IPS DF 6.9 (cell line): ENCODE measurements around the gene BEST3.

Experiments
- DNase-seq: peaks from one replicate; pipeline ENCODE4 v3.0.0-alpha.2; 2013; ENCODE audit warnings: low read depth, low spot score
- H3K27ac ChIP-seq: one replicate; pipeline ENCODE4 v1.5.1; 2013; ENCODE audit warnings: low read length, control low read depth
- H3K27me3 ChIP-seq: 2 replicates; pipeline ENCODE4 v1.6.1; 2013; ENCODE audit warnings: mild to moderate bottlenecking, low read length; ENCODE audit not compliant: control insufficient read depth, insufficient read depth
- H3K36me3 ChIP-seq: 2 replicates; pipeline ENCODE4 v1.6.1; 2013; ENCODE audit warnings: low read length; ENCODE audit not compliant: control insufficient read depth, insufficient read depth
- H3K4me1 ChIP-seq: 2 replicates; pipeline ENCODE4 v1.6.1; 2013; ENCODE audit warnings: low read length; ENCODE audit not compliant: control insufficient read depth, insufficient read depth
- H3K4me3 ChIP-seq: 2 replicates; pipeline ENCODE4 v1.5.1; 2013; ENCODE audit warnings: mild to moderate bottlenecking, low read length
- H3K9me3 ChIP-seq: 2 replicates; pipeline ENCODE4 v1.6.1; 2013; ENCODE audit warnings: low read length, inconsistent platforms; ENCODE audit not compliant: control insufficient read depth, insufficient read depth
- WGBS: extraction: QIAGEN DNeasy Blood & Tissue Kit; methylation state at CpG from one replicate; pipeline ENCODE4 v1.1.7; 2013; ENCODE audit warnings: mixed read lengths, missing lambda C conversion rate; ENCODE audit not compliant: insufficient read length, insufficient coverage; 5-methylcytosine and 5-hydroxymethylcytosine counted together

The BEST3 gene

DNA sequence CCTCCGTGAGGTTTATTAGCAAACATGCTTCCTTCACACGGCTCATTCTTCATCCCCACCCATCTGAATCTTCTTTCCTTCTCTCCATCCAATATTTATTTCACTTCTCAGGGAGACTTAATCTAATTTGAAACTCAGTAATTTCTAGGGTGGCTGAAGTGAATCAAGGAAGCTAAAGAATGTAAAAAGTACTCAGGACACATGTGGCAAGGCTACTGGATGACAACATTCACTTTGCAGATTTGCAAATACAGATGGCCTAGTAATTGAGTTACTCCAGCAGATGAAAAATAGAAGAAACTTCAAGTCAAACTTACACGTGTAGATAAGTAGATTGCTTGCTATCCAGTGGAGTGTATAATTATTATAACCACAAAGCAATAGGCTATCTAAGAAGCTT is 15.4 kb upstream of the BEST3 start:
- no peak for DNase-seq
- Histone ChIP-seq H3K27ac (no peak overlapping the region), H3K4me3 (no peak overlapping the region), H3K9me3 (no peaks in the 10 kb centered on the region), H3K4me1 (no peaks in the 10 kb centered on the region), H3K27me3 (no peaks in the 10 kb centered on the region), H3K36me3 (no peaks in the 10 kb centered on the region)
- 100% methylated on average over 1 of the region's 3 CpGs for WGBS

DNA sequence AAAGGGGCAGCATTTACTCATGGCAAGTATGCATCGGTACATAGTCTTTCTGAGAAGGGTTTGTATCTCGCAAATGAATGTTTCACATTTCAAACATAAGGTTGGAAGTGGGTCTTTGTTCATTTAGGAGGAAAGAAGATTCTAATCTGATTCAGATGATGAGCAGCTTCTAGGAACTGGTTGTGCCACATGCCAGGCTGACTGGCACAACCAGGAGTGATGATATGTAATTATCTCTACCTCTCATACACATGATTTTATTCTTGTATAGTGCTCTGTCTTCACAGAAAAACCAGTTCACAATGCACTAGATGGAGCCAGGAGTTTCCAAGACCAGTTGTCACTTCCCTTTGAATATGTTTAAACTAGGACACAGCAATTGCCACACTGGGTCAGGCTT is 13.7 kb upstream of the BEST3 start:
- no peak for DNase-seq
- Histone ChIP-seq H3K27ac (no peak overlapping the region), H3K4me3 (no peak overlapping the region), H3K27me3 (no peaks in the 10 kb centered on the region), H3K36me3 (no peaks in the 10 kb centered on the region), H3K4me1 (no peaks in the 10 kb centered on the region), H3K9me3 (no peaks in the 10 kb centered on the region)
- no CpG with 5 or more reads among the region's 2 CpGs for WGBS

DNA sequence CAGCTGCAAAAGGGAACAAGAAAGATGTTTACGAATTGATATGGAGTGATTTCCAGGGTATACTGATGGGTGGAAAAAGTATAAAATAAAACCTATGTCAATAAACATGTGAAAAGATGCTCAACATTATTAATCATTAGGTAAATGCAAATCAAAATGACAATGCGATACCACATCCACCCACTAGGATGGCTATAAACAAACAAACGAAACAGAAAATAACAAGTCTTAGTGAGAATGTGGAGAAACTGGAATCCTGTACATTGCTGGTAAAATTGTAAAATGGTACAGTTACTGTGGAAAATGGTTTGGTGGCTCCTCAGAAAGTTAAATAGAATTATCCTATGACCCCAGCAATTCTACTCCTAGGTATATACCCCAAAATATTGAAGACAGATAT is 9.5 kb upstream of the BEST3 start:
- Histone ChIP-seq H3K27ac (no peak overlapping the region), H3K4me1 (no peaks in the 10 kb centered on the region), H3K4me3 (no peak overlapping the region), H3K9me3 (no peaks in the 10 kb centered on the region), H3K27me3 (no peaks in the 10 kb centered on the region), H3K36me3 (no peaks in the 10 kb centered on the region)
- WGBS = no CpG with 5 or more reads among the region's 3 CpGs
- DNase-seq = no peak

DNA sequence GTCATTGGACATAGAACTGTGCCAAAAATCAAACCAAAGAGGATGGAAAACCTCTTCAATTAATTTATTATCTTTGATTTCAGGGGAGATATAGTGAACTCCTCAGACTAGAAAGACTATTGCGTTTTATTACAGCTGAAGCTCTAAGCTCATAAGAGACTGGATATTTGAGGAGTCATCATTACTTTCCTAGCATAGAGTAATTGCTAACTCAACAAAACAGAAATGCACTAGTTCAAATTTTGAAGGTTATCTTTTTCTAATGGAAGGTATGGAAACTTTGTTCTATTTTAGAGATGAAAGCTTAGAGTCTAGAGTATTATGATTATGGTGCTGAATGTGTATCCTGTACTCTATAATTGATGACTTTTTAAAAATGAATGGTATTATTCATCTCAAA is 5.3 kb upstream of the BEST3 start:
- Histone ChIP-seq H3K9me3 (no peaks in the 10 kb centered on the region), H3K36me3 (no peaks in the 10 kb centered on the region), H3K4me3 (no peak overlapping the region), H3K4me1 (no peaks in the 10 kb centered on the region), H3K27me3 (no peaks in the 10 kb centered on the region), H3K27ac (no peak overlapping the region)
- DNase-seq = no peak
- no CpG with 5 or more reads among the region's 1 CpG for WGBS

DNA sequence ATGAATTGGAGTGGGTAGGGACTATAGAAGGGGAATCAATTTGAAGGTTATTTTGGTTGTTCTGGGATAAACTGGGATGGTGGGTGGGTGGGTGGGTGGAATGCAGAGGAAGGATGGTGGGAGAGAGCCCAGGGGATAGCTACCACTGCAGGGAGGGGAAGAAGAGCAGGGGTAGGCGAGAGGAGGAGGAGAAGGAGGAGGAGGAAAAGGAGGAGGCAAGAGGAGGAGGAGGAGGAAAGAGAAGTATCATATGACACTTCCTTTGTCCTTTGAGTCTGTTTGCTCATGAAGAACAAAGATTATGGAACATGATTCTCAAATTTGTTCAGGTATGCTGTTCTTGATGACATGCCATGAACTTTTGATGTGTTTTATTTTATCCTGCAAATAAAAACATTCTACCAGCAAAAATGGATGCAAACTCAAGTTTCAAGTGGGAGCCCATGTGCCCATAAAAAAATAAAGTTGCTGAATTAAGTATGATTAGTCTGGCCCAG is 4.1 kb upstream of the BEST3 start:
- WGBS = no CpG with 5 or more reads among the region's 1 CpG
- no peak overlapping the region for H3K27ac ChIP-seq
- H3K36me3 ChIP-seq = no peaks in the 10 kb centered on the region
- no peak for DNase-seq
- no peaks in the 10 kb centered on the region for H3K27me3 ChIP-seq
- H3K4me3 ChIP-seq = no peak overlapping the region
- no peaks in the 10 kb centered on the region for H3K9me3 ChIP-seq
- H3K4me1 ChIP-seq = no peaks in the 10 kb centered on the region

DNA sequence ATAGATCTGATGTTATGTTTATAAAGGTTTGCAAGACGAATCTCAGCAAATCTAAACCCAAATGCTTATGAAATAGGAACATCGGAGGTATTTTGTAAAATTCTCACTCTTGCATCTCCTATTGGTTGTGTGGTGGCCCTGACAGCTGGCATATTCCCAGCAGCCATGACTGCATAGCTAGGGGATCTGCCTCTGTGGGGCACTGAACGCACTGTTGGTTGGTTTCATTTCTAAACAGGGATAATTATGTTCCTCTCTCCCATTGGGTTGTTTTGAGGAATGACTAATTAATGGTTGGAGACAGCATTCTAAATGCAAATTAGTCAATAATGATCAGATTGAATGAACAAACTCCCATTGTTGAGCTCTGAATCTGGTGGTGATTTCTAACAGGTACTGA is 2.7 kb upstream of the BEST3 start:
- Histone ChIP-seq H3K4me1 (no peaks in the 10 kb centered on the region), H3K4me3 (no peak overlapping the region), H3K9me3 (no peaks in the 10 kb centered on the region), H3K27ac (no peak overlapping the region), H3K36me3 (no peaks in the 10 kb centered on the region), H3K27me3 (no peaks in the 10 kb centered on the region)
- DNase-seq = no peak
- WGBS = no CpG with 5 or more reads among the region's 3 CpGs

DNA sequence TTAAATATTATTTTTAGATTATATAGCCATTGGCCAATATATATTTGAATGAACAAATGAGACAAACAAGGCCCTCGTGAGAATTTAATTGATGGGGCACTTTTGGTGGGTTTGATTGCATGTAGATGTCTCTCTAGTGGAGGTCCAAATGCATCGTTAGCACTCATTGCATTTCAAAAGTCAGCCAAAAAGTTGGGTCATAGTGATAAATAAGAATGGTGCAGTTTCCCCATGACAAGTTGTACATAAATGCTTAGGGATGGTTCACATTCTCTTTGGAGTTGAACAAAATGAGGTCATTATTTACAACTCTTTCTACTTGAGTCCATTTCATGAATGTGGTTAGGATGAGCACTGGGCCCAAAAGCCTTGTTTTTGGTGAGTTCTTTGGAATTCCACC is 1.0 kb downstream of the BEST3 start:
- no peak for DNase-seq
- H3K9me3 ChIP-seq = no peaks in the 10 kb centered on the region

DNA sequence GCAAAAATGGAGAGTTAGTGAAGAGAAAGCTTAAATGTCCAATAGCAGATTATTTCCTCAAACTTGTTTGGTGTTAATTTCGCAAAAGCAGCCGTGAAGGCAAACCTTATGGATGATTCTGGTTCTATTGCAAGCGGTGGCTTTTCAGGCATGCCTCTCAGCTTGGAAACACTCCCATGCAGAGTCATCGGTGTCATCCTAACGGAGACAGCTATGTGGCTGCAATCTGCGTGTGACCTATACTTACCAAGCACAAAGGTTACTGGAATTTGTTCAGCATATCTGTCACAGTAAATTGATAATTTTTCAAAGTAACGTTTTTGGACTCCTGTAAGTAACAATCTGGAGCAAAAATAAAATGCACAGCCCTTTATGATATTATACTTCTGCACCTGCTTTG is 5.0 kb downstream of the BEST3 start:
- H3K36me3 ChIP-seq = no peaks in the 10 kb centered on the region
- WGBS = no CpG with 5 or more reads among the region's 7 CpGs
- H3K4me3 ChIP-seq = no peak overlapping the region
- H3K9me3 ChIP-seq = no peaks in the 10 kb centered on the region
- no peak for DNase-seq
- peaks cover under 1% of the 10 kb centered on the region for H3K4me1 ChIP-seq
- H3K27me3 ChIP-seq = no peaks in the 10 kb centered on the region
- H3K27ac ChIP-seq = no peak overlapping the region

More for the DNA sequence above, 1.0 kb downstream of the BEST3 start:
- H3K4me1 ChIP-seq = no peaks in the 10 kb centered on the region
- H3K27ac ChIP-seq = no peak overlapping the region
- H3K36me3 ChIP-seq = no peaks in the 10 kb centered on the region
- WGBS = no CpG with 5 or more reads among the region's 2 CpGs
- no peak overlapping the region for H3K4me3 ChIP-seq
- H3K27me3 ChIP-seq = no peaks in the 10 kb centered on the region

DNA sequence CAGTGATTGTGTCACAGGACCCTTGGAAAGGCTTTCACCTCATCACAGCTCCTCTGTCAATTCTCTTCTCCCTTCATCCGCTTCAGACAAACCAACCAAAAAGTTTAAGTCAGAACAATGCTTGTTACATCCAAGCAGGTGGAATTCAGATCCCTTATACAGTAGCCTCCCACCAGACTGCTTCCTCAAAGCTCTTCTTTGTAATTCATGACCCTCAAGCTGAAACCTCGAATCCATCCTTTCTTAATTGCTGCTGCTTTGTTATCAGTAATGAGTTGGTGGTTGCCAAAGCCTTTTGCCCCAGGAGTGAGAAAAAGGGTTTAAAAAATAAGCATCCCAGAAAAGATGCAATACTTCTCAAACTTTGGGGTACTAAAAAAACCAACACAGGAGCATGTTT is 9.5 kb downstream of the BEST3 start:
- H3K36me3 ChIP-seq = no peaks in the 10 kb centered on the region
- H3K4me3 ChIP-seq = no peak overlapping the region
- peaks cover 5% of the 10 kb centered on the region for H3K4me1 ChIP-seq
- no peaks in the 10 kb centered on the region for H3K27me3 ChIP-seq
- no peak for DNase-seq
- no peak overlapping the region for H3K27ac ChIP-seq
- no peaks in the 10 kb centered on the region for H3K9me3 ChIP-seq
- no CpG with 5 or more reads among the region's 2 CpGs for WGBS

DNA sequence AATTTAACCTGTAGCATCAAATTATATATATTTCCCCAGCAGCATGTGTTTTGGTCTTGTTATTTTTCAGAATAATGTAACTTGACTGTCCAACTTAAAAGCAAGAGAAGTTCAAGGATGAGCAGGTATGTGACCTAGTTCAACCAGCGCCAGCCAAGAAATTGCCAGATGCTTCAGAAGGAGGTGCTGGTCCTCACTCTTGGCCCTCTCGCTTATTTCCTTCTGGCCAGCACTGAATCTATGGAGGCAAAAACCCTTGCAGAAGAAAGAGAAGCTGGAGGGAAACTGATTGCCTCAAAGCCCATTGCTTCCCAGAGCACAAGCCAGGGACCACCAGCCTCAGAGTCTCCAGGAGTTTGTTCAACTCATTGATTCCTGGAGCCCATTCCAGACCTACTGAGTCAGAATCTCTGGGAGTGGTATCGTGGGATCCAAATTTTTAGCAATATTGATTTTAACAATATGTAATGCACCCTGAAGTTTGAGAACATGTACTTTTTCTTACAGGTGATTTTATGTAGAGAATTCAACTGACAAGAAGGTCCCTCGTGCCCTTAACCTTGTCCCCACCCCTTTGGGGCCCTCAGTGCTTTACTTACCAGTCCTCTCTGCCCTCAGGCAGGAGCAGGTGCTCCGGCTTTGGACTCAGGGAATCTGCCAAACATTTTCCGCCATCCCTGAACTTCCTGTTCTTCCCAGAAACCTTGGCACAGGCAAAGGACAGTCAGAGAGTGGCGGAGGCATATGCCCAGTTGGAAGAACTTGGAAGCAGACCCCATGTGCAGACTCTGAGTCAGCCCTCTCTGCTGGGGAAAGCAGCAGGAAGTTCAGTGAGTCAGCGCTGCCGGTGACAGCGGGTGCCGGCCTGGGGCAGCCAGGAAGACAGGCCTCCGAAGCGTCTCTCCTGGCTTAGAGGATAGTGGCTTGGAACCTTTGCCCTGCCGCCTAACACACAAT is 10.4 kb downstream of the BEST3 start:
- H3K9me3 ChIP-seq = no peaks in the 10 kb centered on the region
- no CpG with 5 or more reads among the region's 14 CpGs for WGBS
- H3K36me3 ChIP-seq = no peaks in the 10 kb centered on the region
- H3K4me3 ChIP-seq = no peak overlapping the region
- no peaks in the 10 kb centered on the region for H3K27me3 ChIP-seq
- peaks cover 5% of the 10 kb centered on the region for H3K4me1 ChIP-seq
- peak; percentile 31 for DNase-seq
- no peak overlapping the region for H3K27ac ChIP-seq

DNA sequence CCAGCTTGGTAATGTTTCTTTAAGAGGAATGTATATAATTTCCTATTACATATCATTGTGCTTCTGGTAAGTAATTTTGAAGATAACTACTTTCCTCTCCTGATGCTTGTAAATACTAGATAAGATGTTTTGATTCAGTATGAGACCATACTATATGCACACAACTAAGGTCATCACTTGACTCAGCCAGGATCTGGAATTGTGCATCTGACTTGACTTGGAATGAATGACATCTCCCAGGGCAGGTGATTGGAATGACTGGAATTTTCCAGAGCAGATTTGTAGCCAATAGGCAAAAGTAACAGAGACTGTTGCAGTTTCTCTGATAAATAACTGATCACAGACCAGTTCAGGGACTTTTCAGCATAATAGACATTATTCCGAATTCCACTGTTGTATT is 11.1 kb downstream of the BEST3 start:
- no peak overlapping the region for H3K27ac ChIP-seq
- no peaks in the 10 kb centered on the region for H3K36me3 ChIP-seq
- H3K4me1 ChIP-seq = peaks cover 5% of the 10 kb centered on the region
- H3K9me3 ChIP-seq = no peaks in the 10 kb centered on the region
- no peak for DNase-seq
- no peak overlapping the region for H3K4me3 ChIP-seq
- no CpG with 5 or more reads among the region's 1 CpG for WGBS
- no peaks in the 10 kb centered on the region for H3K27me3 ChIP-seq
